IPS-18a (cell line): ENCODE data around the gene MEGF9.

ENCODE experiments used
- H3K27ac ChIP-seq: one replicate; pipeline ENCODE4 v1.5.1; 2013; ENCODE audit warnings: low read length
- H3K27me3 ChIP-seq: one replicate; pipeline ENCODE4 v1.6.1; 2013; ENCODE audit warnings: mild to moderate bottlenecking, low read length; ENCODE audit not compliant: control insufficient read depth, insufficient read depth
- H3K36me3 ChIP-seq: one replicate; pipeline ENCODE4 v1.6.1; 2013; ENCODE audit warnings: low read depth, low read length; ENCODE audit not compliant: control insufficient read depth
- H3K4me1 ChIP-seq: one replicate; pipeline ENCODE4 v1.6.1; 2013; ENCODE audit warnings: low read depth, low read length; ENCODE audit not compliant: control insufficient read depth
- H3K4me3 ChIP-seq: one replicate; pipeline ENCODE4 v1.5.1; 2013; ENCODE audit warnings: low read length
- H3K9ac ChIP-seq: one replicate; pipeline ENCODE4 v1.6.1; 2013; ENCODE audit warnings: mild to moderate bottlenecking, low read length, moderate library complexity
- H3K9me3 ChIP-seq: one replicate; pipeline ENCODE4 v1.6.1; 2013; ENCODE audit warnings: low read depth, low read length; ENCODE audit not compliant: control insufficient read depth

MEGF9 gene

DNA sequence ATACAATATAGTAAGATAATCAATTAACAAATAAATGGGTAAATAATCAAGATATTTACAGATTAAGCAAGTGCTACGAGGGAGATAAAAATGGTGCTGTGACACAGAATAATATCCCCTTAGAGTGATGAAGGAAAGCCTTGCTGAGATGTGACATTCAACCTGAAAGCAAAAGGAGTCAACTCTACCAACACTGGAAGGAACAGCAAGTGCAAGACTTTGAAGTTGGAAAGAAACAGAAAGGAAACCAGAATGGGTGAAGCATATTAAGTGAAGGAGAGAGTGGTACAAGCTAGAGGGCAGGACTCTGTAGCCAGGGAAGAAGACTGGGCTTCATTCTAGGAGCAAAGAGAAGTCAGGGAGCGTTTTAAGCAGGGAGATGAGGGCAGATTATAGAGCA, 12.2 kb upstream of the MEGF9 start:
- no peaks in the 10 kb centered on the region for H3K36me3 ChIP-seq
- no peaks in the 10 kb centered on the region for H3K4me1 ChIP-seq
- H3K27ac ChIP-seq, result no peak overlapping the region

DNA sequence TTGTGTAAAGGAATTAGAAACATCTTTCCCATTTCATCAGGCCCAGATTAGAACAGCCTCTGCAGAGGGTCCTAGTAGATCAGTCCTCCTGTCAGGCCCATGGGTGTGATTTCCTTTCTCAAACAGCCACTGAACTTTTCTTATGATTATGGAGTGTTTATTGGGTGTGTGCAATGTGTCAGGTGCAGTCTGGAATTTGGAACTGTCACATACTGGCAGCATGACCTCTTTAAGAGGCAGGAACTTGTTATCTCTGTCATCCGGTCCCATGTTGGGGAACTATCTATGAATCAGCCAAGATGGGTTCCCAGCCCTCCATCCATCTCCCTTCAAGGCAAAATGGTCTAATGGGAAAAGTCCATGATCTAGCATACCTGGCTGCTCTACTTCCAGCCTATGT, 11.6 kb upstream of the MEGF9 start:
- no peaks in the 10 kb centered on the region for H3K9me3 ChIP-seq
- H3K9ac ChIP-seq, result no peak overlapping the region
- H3K4me1 ChIP-seq, result no peaks in the 10 kb centered on the region
- H3K27ac ChIP-seq, result no peak overlapping the region
- H3K36me3 ChIP-seq, result no peaks in the 10 kb centered on the region
- H3K4me3 ChIP-seq, result no peak overlapping the region
- H3K27me3 ChIP-seq, result no peaks in the 10 kb centered on the region

More for the DNA sequence above, 12.2 kb upstream of the MEGF9 start:
- H3K4me3 ChIP-seq, result no peak overlapping the region
- H3K27me3 ChIP-seq, result no peaks in the 10 kb centered on the region
- no peaks in the 10 kb centered on the region for H3K9me3 ChIP-seq
- H3K9ac ChIP-seq, result no peak overlapping the region

DNA sequence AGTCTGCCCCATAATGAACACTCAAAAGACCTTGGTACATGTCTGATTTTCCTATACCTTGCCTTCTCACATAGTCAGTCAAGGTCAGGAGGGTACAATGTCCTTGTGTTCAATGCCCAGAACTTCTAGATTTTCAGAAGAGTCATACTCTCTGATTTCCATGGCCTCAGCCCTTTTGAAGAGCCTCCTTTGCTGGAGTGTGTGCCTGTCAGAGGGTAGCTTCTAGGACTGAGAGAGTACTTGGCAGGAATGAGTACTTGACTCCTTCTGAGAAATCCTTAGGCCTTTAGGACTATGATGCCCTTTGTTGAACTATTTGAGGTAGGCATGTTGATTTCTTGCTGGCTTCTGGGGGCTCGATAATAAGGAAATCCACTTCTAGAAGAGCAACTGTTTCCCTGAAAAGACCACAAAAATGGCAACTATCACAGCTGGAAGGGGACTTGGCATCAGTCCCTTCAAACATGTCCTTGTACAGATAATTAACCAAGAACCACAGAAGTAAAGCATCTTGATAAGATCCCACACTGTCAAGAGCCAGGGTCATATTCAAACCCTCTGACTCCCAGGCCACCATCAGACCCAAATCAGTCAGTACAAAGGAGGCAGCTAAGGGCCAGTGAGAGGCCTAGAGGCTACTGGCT, 10.6 kb upstream of the MEGF9 start:
- H3K4me1 ChIP-seq, result no peaks in the 10 kb centered on the region
- no peak overlapping the region for H3K9ac ChIP-seq
- H3K9me3 ChIP-seq, result no peaks in the 10 kb centered on the region
- no peaks in the 10 kb centered on the region for H3K27me3 ChIP-seq
- no peak overlapping the region for H3K4me3 ChIP-seq
- no peaks in the 10 kb centered on the region for H3K36me3 ChIP-seq
- H3K27ac ChIP-seq, result no peak overlapping the region

DNA sequence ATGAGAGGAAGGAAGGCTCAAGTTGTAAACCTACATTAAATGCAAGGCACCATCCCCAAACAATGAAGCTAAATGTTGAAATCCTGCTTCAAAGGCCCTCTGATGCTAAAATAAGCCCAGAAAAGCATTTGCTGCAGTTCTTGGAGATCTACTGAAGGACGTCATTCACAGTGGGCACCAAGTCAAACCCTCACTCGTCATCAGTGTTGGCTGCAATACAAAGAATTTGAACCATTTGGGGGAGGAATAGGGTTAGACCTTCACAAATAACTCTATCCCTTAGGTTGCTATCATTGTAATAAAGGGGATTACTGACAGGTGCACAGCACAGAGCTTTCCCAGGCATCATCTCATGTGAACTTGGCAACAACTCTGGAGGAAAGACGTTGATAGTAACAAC, 9.3 kb upstream of the MEGF9 start:
- H3K36me3 ChIP-seq, result no peaks in the 10 kb centered on the region
- H3K9ac ChIP-seq, result no peak overlapping the region
- no peaks in the 10 kb centered on the region for H3K9me3 ChIP-seq
- no peak overlapping the region for H3K27ac ChIP-seq
- no peaks in the 10 kb centered on the region for H3K27me3 ChIP-seq
- no peak overlapping the region for H3K4me3 ChIP-seq
- no peaks in the 10 kb centered on the region for H3K4me1 ChIP-seq

DNA sequence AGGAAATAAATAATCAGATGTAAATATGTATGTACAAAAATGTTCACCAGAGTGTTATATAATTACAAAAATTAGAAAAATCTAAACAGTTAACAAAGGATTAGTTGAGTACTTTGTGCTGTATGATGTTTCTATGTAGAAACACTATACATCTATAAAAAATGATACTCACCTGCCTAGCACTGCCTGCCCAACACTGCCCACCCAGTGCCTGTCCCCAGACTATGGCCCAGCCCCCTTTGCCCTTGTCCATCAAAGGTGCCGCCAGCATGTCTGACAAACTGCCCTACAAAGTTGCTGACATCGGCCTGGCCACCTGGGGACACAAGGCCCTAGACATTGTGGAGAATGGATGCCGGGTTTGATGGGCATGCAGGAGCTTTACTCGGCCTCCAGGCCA, 6.1 kb upstream of the MEGF9 start:
- H3K4me3 ChIP-seq, result no peak overlapping the region
- H3K36me3 ChIP-seq, result no peaks in the 10 kb centered on the region
- no peaks in the 10 kb centered on the region for H3K9me3 ChIP-seq
- H3K4me1 ChIP-seq, result peaks cover 3% of the 10 kb centered on the region
- no peak overlapping the region for H3K27ac ChIP-seq
- H3K9ac ChIP-seq, result no peak overlapping the region
- H3K27me3 ChIP-seq, result no peaks in the 10 kb centered on the region

DNA sequence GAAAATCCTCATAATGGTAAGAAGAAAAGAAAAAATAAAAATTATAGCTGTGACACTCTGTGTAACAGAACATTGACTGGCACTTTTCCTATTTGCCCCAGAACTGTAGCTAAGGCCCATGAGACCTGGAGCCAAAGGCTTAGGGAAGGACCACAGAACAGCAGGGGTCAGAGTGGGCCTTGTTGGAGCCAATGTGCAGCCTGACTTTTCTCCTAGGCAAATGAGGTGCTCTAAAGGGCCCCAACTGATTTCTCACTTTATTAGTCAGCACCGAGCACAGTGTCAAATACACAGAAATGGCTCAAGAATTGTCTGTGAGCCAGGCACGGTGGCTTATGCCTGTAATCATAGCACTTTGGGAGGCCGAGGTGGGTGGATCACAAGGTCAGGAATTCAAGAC, 4.0 kb upstream of the MEGF9 start:
- H3K9me3 ChIP-seq, result no peaks in the 10 kb centered on the region
- H3K27me3 ChIP-seq, result peaks cover 6% of the 10 kb centered on the region
- H3K27ac ChIP-seq, result no peak overlapping the region
- peaks cover 6% of the 10 kb centered on the region for H3K4me1 ChIP-seq
- H3K36me3 ChIP-seq, result no peaks in the 10 kb centered on the region
- no peak overlapping the region for H3K9ac ChIP-seq
- no peak overlapping the region for H3K4me3 ChIP-seq

DNA sequence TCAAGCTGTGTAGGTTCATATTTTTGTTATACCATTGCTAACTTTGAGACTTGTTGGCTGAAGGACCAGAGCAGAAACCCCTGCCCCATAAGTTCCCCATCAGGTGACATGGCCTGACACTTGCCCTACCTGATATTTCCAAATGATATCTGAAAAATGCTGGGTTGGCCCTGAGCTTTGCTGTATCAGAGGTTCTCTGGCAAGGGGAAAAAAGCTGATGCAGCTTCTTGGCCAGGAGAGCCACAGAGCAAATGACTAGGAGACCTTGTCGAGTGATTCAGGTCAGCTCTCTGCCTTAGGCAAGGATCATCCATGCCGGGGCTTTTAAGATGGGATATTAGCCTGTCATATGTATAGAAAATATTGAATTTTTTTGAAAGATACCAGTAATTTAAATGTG, 2.9 kb upstream of the MEGF9 start:
- Histone ChIP-seq H3K27me3 (peaks cover 17% of the 10 kb centered on the region), H3K27ac (no peak overlapping the region), H3K4me1 (peaks cover 9% of the 10 kb centered on the region), H3K4me3 (no peak overlapping the region), H3K9ac (no peak overlapping the region), H3K9me3 (no peaks in the 10 kb centered on the region), H3K36me3 (no peaks in the 10 kb centered on the region)

DNA sequence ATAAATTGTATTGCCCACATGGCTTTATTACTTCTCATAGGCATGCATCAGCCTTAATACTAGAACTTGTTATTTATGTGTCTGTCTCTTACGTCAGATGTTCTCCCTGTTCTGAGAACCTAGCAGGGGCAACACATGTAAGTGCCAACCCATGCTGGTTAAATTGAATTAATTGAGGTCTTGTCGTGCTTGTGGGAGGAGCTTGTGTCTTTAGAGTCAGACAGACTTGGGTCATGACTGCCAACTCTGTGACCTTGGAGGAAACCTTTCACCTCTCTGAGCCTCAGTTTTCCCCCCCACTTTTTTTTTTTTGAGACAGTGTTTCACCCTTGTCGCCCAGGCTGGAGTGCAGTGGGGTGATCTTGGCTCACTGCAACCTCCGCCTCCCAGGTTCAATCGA, 2.2 kb upstream of the MEGF9 start:
- peaks cover 23% of the 10 kb centered on the region for H3K27me3 ChIP-seq
- no peaks in the 10 kb centered on the region for H3K9me3 ChIP-seq
- H3K4me3 ChIP-seq, result no peak overlapping the region
- H3K4me1 ChIP-seq, result peaks cover 9% of the 10 kb centered on the region
- no peaks in the 10 kb centered on the region for H3K36me3 ChIP-seq
- H3K9ac ChIP-seq, result no peak overlapping the region
- H3K27ac ChIP-seq, result no peak overlapping the region

DNA sequence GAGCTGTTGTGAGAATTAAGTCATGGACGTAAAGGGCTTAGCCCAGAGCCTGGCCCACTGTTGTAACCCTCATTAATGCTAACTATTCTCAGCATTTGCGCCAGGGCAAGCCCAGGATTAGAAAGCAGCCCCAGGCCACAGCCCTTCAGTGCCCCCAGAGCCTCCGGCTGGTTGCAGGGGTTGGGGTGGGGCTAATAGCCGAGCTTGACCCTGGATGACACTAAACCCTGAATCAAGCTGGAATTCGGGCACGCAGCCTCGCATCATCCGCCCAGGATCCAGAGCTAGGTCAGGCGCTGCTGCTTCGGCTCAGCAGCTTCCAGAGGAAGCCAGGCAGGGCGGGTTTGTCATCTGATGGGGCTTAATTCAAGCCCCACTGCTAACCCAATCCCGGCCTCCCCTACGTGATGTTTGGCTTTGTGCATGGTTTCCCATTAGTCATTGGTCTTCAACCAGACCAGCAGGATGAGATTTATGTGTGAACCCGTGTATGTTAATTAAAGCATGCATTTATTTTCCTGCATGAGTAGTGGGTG, 1.2 kb upstream of the MEGF9 start:
- Histone ChIP-seq H3K27me3 (peaks cover 27% of the 10 kb centered on the region), H3K4me3 (peak overlapping the region; percentile 74), H3K9ac (peak overlapping the region; percentile 82), H3K36me3 (no peaks in the 10 kb centered on the region), H3K9me3 (no peaks in the 10 kb centered on the region), H3K4me1 (peaks cover 9% of the 10 kb centered on the region), H3K27ac (no peak overlapping the region)

DNA sequence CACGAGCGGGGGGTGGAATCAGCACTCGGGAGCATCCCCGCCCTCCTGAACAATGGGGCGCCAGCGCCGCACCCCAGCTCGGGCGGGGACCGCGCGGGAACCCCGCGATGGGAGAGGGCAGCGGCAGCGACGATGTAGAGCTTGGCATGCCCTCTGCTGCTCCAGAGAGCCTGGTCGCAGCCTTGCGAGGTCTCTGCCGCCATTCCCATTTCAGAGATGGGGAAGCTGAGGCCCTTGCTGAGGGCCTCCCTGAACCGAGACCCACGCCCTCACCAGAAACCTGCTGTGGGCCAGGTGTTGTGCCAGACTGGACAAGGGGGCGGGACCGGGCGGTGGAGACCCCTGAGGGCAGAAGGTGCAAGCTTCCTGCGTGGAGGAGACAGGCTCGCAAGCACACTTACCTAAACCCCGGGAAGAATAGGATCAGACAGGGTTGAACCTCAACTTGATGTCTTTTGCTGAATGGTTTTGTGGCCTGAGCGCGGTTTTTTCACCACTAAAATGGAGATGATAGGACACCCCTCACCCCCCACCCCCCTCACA, 647 bp upstream of the MEGF9 start:
- no peak overlapping the region for H3K27ac ChIP-seq
- H3K4me3 ChIP-seq, result peak overlapping the region; percentile 74
- no peaks in the 10 kb centered on the region for H3K36me3 ChIP-seq
- peaks cover 9% of the 10 kb centered on the region for H3K4me1 ChIP-seq
- H3K9me3 ChIP-seq, result no peaks in the 10 kb centered on the region
- H3K27me3 ChIP-seq, result peaks cover 27% of the 10 kb centered on the region
- peak overlapping the region; percentile 82 for H3K9ac ChIP-seq

DNA sequence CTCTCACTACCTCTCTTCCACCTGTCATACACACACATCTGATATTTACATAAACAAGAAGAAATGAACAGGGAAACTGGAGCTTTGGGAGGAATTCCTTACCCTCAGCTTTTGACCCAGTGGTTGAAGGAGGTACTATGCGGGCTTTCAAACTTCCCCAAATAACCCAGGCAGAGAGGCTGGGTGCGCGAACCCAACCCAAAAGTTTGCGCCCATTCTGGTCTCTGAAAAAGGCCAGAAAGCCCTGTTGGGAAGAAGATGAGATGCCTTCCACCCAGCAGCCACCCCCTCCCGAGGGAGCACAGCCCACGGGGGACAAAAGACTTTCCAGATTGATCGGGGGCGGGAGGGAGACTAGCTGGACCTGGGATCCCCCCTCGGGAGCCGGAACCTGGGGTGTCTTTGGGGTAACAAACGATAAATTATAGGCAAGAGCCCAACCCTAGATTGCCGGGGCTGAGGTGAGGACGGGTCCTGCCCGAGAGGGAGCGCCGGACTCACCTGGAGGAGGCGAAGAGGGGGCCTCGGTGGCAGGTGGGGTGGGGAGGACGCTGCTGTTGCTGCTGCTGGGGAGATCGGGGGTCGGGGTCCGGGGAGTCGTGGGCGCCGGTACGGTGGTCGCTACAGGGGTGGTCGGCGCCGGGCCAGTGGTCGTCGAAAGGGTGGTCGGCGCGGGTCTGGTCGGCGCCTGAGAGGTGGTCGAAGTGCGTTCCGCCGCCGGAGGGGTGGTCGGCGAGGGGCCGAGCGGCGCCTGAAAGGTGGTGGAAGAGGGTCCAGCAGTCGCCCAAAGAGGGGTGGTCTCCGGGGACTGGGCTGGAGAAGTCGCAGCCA, 798 bp downstream of the MEGF9 start:
- Histone ChIP-seq H3K4me3 (peak overlapping the region; percentile 74), H3K27me3 (peaks cover 27% of the 10 kb centered on the region), H3K4me1 (peaks cover 9% of the 10 kb centered on the region), H3K9ac (no peak overlapping the region), H3K9me3 (no peaks in the 10 kb centered on the region), H3K27ac (no peak overlapping the region), H3K36me3 (no peaks in the 10 kb centered on the region)
